Smooth muscle cell (in vitro differentiated cells): Measurements from ENCODE around the gene TOM1. TPM values are rescaled to one million over a fixed set of nuclear protein-coding genes. Genes with fewer than 3 reads are reported as not detected.

Source experiments
- DNase-seq: peaks from one replicate; lab custom pipeline; 2025; ENCODE audit not compliant: unreplicated experiment; lab: John Stamatoyannopoulos, UW
- H2AFZ ChIP-seq: fragments of 200-600 bp; sonication (generic); 2 replicates; pipeline ENCODE4 v1.6.0; 2016; ENCODE audit warnings: antibody characterized with exemption, low read depth, mild to moderate bottlenecking
- H3F3A ChIP-seq: fragments of 200-600 bp; sonication (generic); 2 replicates; pipeline ENCODE4 v1.6.0; 2017; ENCODE audit warnings: antibody characterized with exemption, low read depth
- H3K27ac ChIP-seq: fragments of 200-600 bp; sonication (generic); 2 replicates; pipeline ENCODE4 v1.5.1; 2016; ENCODE audit warnings: low read depth, mild to moderate bottlenecking
- H3K27me3 ChIP-seq: fragments of 200-600 bp; sonication (generic); 2 replicates; pipeline ENCODE4 v1.6.1; 2016; ENCODE audit warnings: low read depth, mild to moderate bottlenecking
- H3K36me3 ChIP-seq: fragments of 200-600 bp; sonication (generic); 2 replicates; pipeline ENCODE4 v1.5.1; 2016; ENCODE audit warnings: low read depth
- H3K4me1 ChIP-seq: fragments of 200-600 bp; sonication (generic); 2 replicates; pipeline ENCODE4 v1.5.1; 2016; ENCODE audit warnings: low read depth
- H3K4me2 ChIP-seq: fragments of 200-600 bp; sonication (generic); 2 replicates; pipeline ENCODE4 v1.6.0; 2016; ENCODE audit warnings: mild to moderate bottlenecking
- H3K4me3 ChIP-seq: fragments of 200-600 bp; sonication (generic); 2 replicates; pipeline ENCODE4 v1.5.1; 2016; ENCODE audit warnings: mild to moderate bottlenecking
- H3K79me2 ChIP-seq: fragments of 200-600 bp; sonication (generic); 2 replicates; pipeline ENCODE4 v1.6.0; 2016; ENCODE audit warnings: low read depth, mild to moderate bottlenecking
- H3K9ac ChIP-seq: fragments of 200-600 bp; sonication (generic); 2 replicates; pipeline ENCODE4 v1.6.0; 2016; ENCODE audit warnings: low read depth
- H3K9me3 ChIP-seq: fragments of 200-600 bp; sonication (generic); replicated peaks from 2 replicates; pipeline ENCODE4 v1.5.1; 2016; ENCODE audit warnings: low read depth
- H4K20me1 ChIP-seq: fragments of 200-600 bp; sonication (generic); 2 replicates; pipeline ENCODE4 v1.6.0; 2016; ENCODE audit warnings: low read depth
- CTCF ChIP-seq: fragments of 200-600 bp; sonication (generic); IDR thresholded peaks from 2 replicates; pipeline ENCODE4 v1.5.1; 2017; ENCODE audit warnings: borderline replicate concordance, mild to moderate bottlenecking, antibody characterized with exemption; ENCODE audit not compliant: insufficient read depth, poor library complexity, severe bottlenecking
- WGBS: methylation state at CpG from one replicate; pipeline ENCODE4 v1.1.7; 2016; ENCODE audit warnings: low lambda C conversion rate; 5-methylcytosine and 5-hydroxymethylcytosine counted together
- polyA plus RNA-seq: library from polyadenylated mRNA; unstranded; fragments of >200 nt; fragmentation: Nextera tagmentation; extraction: Ambion mirVana; gene quantifications from 2 replicates; pipeline ENCODE4 v1.2.1, GENCODE V29; 2016
- total RNA-seq: library from RNA; depleted of rRNA; stranded (reverse); fragments of >200 nt; gene quantifications from 2 replicates; pipeline ENCODE4 v1.2.3, GENCODE V29; 2014

The TOM1 gene
- total and polyA plus RNA-seq, 2 experiments from 2014 or later = 86.1 to 127 TPM

- Histone ChIP-seq H3K79me2 (no peaks in the 10 kb centered on the region), H3F3A (peaks cover 10% of the 10 kb centered on the region), H3K9ac (no peak overlapping the region), H3K4me3 (no peak overlapping the region), H3K4me2 (peak overlapping the region; percentile 13), H3K27ac (peak overlapping the region; percentile 47), H2AFZ (peak overlapping the region; percentile 36), H4K20me1 (no peaks in the 10 kb centered on the region), H3K9me3 (no peaks in the 10 kb centered on the region), H3K4me1 (peaks cover 20% of the 10 kb centered on the region), H3K36me3 (no peaks in the 10 kb centered on the region), H3K27me3 (no peaks in the 10 kb centered on the region)
- no peak for TF ChIP-seq CTCF
- 65% methylated on average over 3 of the region's 3 CpGs for WGBS
- DNase-seq = no peak
Observed at GRCh38 chr22:35375031-35375430, 75.3 kb downstream of the TOM1 start.

- no peak for TF ChIP-seq CTCF
- Histone ChIP-seq H3K4me1 (peaks cover 18% of the 10 kb centered on the region), H3K36me3 (no peaks in the 10 kb centered on the region), H3K9me3 (no peaks in the 10 kb centered on the region), H3K4me2 (peak overlapping the region; percentile 13), H4K20me1 (no peaks in the 10 kb centered on the region), H2AFZ (peak overlapping the region; percentile 36), H3K4me3 (no peak overlapping the region), H3K27me3 (no peaks in the 10 kb centered on the region), H3K9ac (no peak overlapping the region), H3K27ac (peak overlapping the region; percentile 47), H3K79me2 (no peaks in the 10 kb centered on the region), H3F3A (peaks cover 10% of the 10 kb centered on the region)
- no peak for DNase-seq
- WGBS = 56% methylated on average over 8 of the region's 8 CpGs
Observed at GRCh38 chr22:35375526-35375925, 75.8 kb downstream of the TOM1 start.

- peaks cover 18% of the 10 kb centered on the region for H3K4me1 ChIP-seq
- H3K27ac ChIP-seq = peak overlapping the region; percentile 68
- no peaks in the 10 kb centered on the region for H3K79me2 ChIP-seq
- no peaks in the 10 kb centered on the region for H3K9me3 ChIP-seq
- H4K20me1 ChIP-seq = no peaks in the 10 kb centered on the region
- H3K27me3 ChIP-seq = no peaks in the 10 kb centered on the region
- DNase-seq = peak; percentile 60
- no peak overlapping the region for H3K4me3 ChIP-seq
- peaks cover 10% of the 10 kb centered on the region for H3F3A ChIP-seq
- peak overlapping the region; percentile 32 for H3K9ac ChIP-seq
- H3K4me2 ChIP-seq = peak overlapping the region; percentile 72
- no peak overlapping the region for H2AFZ ChIP-seq
- WGBS = 5% methylated on average over 17 of the region's 17 CpGs
- no peak for TF ChIP-seq CTCF
- H3K36me3 ChIP-seq = no peaks in the 10 kb centered on the region
Observed at GRCh38 chr22:35376728-35377472, 77.2 kb downstream of the TOM1 start.

- Histone ChIP-seq H3K27me3 (no peaks in the 10 kb centered on the region), H3K27ac (peak overlapping the region; percentile 52), H3F3A (peaks cover 10% of the 10 kb centered on the region), H3K36me3 (no peaks in the 10 kb centered on the region), H3K79me2 (no peaks in the 10 kb centered on the region), H3K4me3 (no peak overlapping the region), H3K4me1 (peaks cover 18% of the 10 kb centered on the region), H3K9ac (no peak overlapping the region), H2AFZ (no peak overlapping the region), H3K4me2 (no peak overlapping the region), H3K9me3 (no peaks in the 10 kb centered on the region), H4K20me1 (no peaks in the 10 kb centered on the region)
- 63% methylated on average over 3 of the region's 3 CpGs for WGBS
- no peak for TF ChIP-seq CTCF
- DNase-seq = no peak
Observed at GRCh38 chr22:35377735-35378134, 78.0 kb downstream of the TOM1 start.
